Limb (tissue), 2 donors: Measurements from ENCODE around the gene TMTC1.
A peak's percentile ranks its signal among the peaks of the same experiment; 100 is the strongest.

Source experiments
- DNase-seq, 2 donors: peaks; one replicate each; pipeline ENCODE4 v3.0.0-alpha.2; 2016; ENCODE audit errors: extremely low spot score in 2 of 2

TMTC1 gene

GRCh38 chr12:29780084-29780483 is 3.7 kb downstream of the TMTC1 start:
- no peak for DNase-seq

- no peak for DNase-seq
These were observed 5.2 kb downstream of the TMTC1 start for GRCh38 chr12:29778531-29778930.

GRCh38 chr12:29773076-29773475 is 10.7 kb downstream of the TMTC1 start:
- no peak for DNase-seq

- DNase-seq: no peak
These were observed 12.0 kb downstream of the TMTC1 start for GRCh38 chr12:29771786-29772185.

GRCh38 chr12:29771165-29771564 is 12.6 kb downstream of the TMTC1 start:
- DNase-seq: no peak

- DNase-seq: peak in 1 of 2 donors; percentile 7
These were observed 14.4 kb downstream of the TMTC1 start for GRCh38 chr12:29769162-29769858.

- DNase-seq: no peak
These were observed 15.4 kb downstream of the TMTC1 start for GRCh38 chr12:29768372-29768771.

- peak in 1 of 2 donors; percentile 45 for DNase-seq
These were observed 20.4 kb downstream of the TMTC1 start for GRCh38 chr12:29763301-29763683.

GRCh38 chr12:29762637-29763300 is 21.0 kb downstream of the TMTC1 start:
- DNase-seq: peak in 1 of 2 donors; percentile 62

- DNase-seq: no peak
These were observed 23.8 kb downstream of the TMTC1 start for GRCh38 chr12:29759950-29760349.

- no peak for DNase-seq
These were observed 26.9 kb downstream of the TMTC1 start for GRCh38 chr12:29756741-29757390.

GRCh38 chr12:29754235-29755189 is 29.2 kb downstream of the TMTC1 start:
- DNase-seq: no peak

GRCh38 chr12:29752121-29752520 is 31.6 kb downstream of the TMTC1 start:
- no peak for DNase-seq

- no peak for DNase-seq
These were observed 32.1 kb downstream of the TMTC1 start for GRCh38 chr12:29751676-29752075.

GRCh38 chr12:29750928-29751220 is 32.9 kb downstream of the TMTC1 start:
- DNase-seq: no peak

- DNase-seq: no peak
These were observed 33.4 kb downstream of the TMTC1 start for GRCh38 chr12:29750131-29750927.

- DNase-seq: no peak
These were observed 39.4 kb downstream of the TMTC1 start for GRCh38 chr12:29744365-29744764.

- peak in 1 of 2 donors; percentile 70 for DNase-seq
These were observed 39.9 kb downstream of the TMTC1 start for GRCh38 chr12:29743801-29744200.

GRCh38 chr12:29743077-29743476 is 40.7 kb downstream of the TMTC1 start:
- no peak for DNase-seq

GRCh38 chr12:29742646-29743045 is 41.1 kb downstream of the TMTC1 start:
- DNase-seq: no peak
